Vagina (tissue), 2 donors: ENCODE measurements around the gene NKAIN2. TPM values are rescaled to one million over a fixed set of nuclear protein-coding genes. Genes with fewer than 3 reads are reported as not detected.

Experiments
- DNase-seq, 2 donors: peaks; one replicate each; pipeline ENCODE4 v3.0.0-alpha.2; 2017; ENCODE audit errors: extremely low spot score in 2 of 2
- H3K27ac ChIP-seq: fragments of 200-600 bp; sonication (generic); one replicate; pipeline ENCODE4 v1.5.1; 2019
- H3K27me3 ChIP-seq: fragments of 200-600 bp; sonication (generic); one replicate; pipeline ENCODE4 v1.5.1; 2019
- H3K36me3 ChIP-seq, 2 donors: fragments of 200-600 bp; sonication (generic); one replicate each; pipeline ENCODE4 v1.5.1; 2017 to 2019
- H3K4me1 ChIP-seq: fragments of 200-600 bp; sonication (generic); one replicate; pipeline ENCODE4 v1.5.1; 2019
- H3K4me3 ChIP-seq, 2 donors: fragments of 200-600 bp; sonication (generic); 1 replicate in 1 of 2; 2 replicates in 1 of 2; pipeline ENCODE4 v1.5.1; 2016 to 2019
- H3K9me3 ChIP-seq: fragments of 200-600 bp; sonication (generic); one replicate; pipeline ENCODE4 v1.5.1; 2019
- CTCF ChIP-seq, 3 experiments: fragments of 450-650 bp in 2 of 3; fragments of 200-600 bp in 1 of 3; sonication (generic) in 1 of 3; IDR thresholded peaks; one replicate each; pipeline ENCODE4 v1.5.1; 2017 to 2019; ENCODE audit warnings: antibody characterized with exemption in 3 of 3, mild to moderate bottlenecking in 2 of 3, moderate library complexity in 2 of 3
- POLR2A ChIP-seq, 2 donors: fragments of 450-650 bp; IDR thresholded peaks; one replicate each; pipeline ENCODE4 v1.6.1; 2017; ENCODE audit warnings: antibody characterized with exemption in 2 of 2, mild to moderate bottlenecking in 2 of 2, moderate library complexity in 2 of 2
- POLR2AphosphoS5 ChIP-seq, 2 donors: sonication (generic); formaldehyde crosslinking; IDR thresholded peaks; one replicate each; pipeline ENCODE4 v1.9.0; 2017; ENCODE audit warnings: antibody characterized with exemption in 2 of 2, mild to moderate bottlenecking in 2 of 2, low read depth in 1 of 2; ENCODE audit not compliant: insufficient read depth in 1 of 2
- intact Hi-C: fragments of 100-400 bp; cut with DNase I; formaldehyde crosslinking; loops from one replicate; pipeline ENCODE4 v1.15.1; 2023
- total RNA-seq: library from RNA; depleted of rRNA; stranded (reverse); fragments of >200 nt; gene quantifications from one replicate; pipeline ENCODE4 v1.2.3, GENCODE V29; 2016

NKAIN2 gene
- total RNA-seq, 1 donor from 2014 or later = not detected

- DNase-seq = no peak
- intact Hi-C loops = no loop called here
- no peak for TF ChIP-seq POLR2AphosphoS5 (IDR thresholded peaks at IDR 0.05; ENCODE audit: insufficient read depth in 1 of 2, low read depth in 1 of 2)
- no peak for TF ChIP-seq CTCF (IDR thresholded peaks at IDR 0.05)
- no peak for TF ChIP-seq POLR2A (IDR thresholded peaks at IDR 0.05)
- Histone ChIP-seq H3K27ac (no peak overlapping the region), H3K4me1 (no peaks in the 10 kb centered on the region), H3K27me3 (no peaks in the 10 kb centered on the region), H3K4me3 (no peak overlapping the region), H3K9me3 (no peaks in the 10 kb centered on the region), H3K36me3 (no peaks in the 10 kb centered on the region)
These were observed 995.4 kb downstream of the NKAIN2 start for GRCh38 chr6:124798942-124799496.

GRCh38 chr6:124799638-124800037 lies 996.0 kb downstream of the NKAIN2 start:
- H3K4me3 ChIP-seq = no peak overlapping the region
- no peaks in the 10 kb centered on the region for H3K4me1 ChIP-seq
- intact Hi-C loops = no loop called here
- TF ChIP-seq POLR2AphosphoS5 (IDR thresholded peaks at IDR 0.05; ENCODE audit: insufficient read depth in 1 of 2, low read depth in 1 of 2) = no peak
- no peak for TF ChIP-seq CTCF (IDR thresholded peaks at IDR 0.05)
- no peak for TF ChIP-seq POLR2A (IDR thresholded peaks at IDR 0.05)
- H3K27me3 ChIP-seq = no peaks in the 10 kb centered on the region
- H3K9me3 ChIP-seq = no peaks in the 10 kb centered on the region
- no peak overlapping the region for H3K27ac ChIP-seq
- no peak for DNase-seq
- no peaks in the 10 kb centered on the region for H3K36me3 ChIP-seq

GRCh38 chr6:124800222-124800621 lies 996.6 kb downstream of the NKAIN2 start:
- no peaks in the 10 kb centered on the region for H3K4me1 ChIP-seq
- intact Hi-C loops = no loop called here
- H3K4me3 ChIP-seq = no peak overlapping the region
- H3K36me3 ChIP-seq = no peaks in the 10 kb centered on the region
- no peak for TF ChIP-seq CTCF (IDR thresholded peaks at IDR 0.05)
- no peak for TF ChIP-seq POLR2AphosphoS5 (IDR thresholded peaks at IDR 0.05; ENCODE audit: insufficient read depth in 1 of 2, low read depth in 1 of 2)
- no peak for TF ChIP-seq POLR2A (IDR thresholded peaks at IDR 0.05)
- no peaks in the 10 kb centered on the region for H3K9me3 ChIP-seq
- no peaks in the 10 kb centered on the region for H3K27me3 ChIP-seq
- no peak overlapping the region for H3K27ac ChIP-seq
- DNase-seq = no peak

- H3K27ac ChIP-seq = no peak overlapping the region
- H3K4me3 ChIP-seq = no peak overlapping the region
- H3K27me3 ChIP-seq = no peaks in the 10 kb centered on the region
- H3K9me3 ChIP-seq = no peaks in the 10 kb centered on the region
- H3K36me3 ChIP-seq = no peaks in the 10 kb centered on the region
- no peak for TF ChIP-seq CTCF (IDR thresholded peaks at IDR 0.05)
- no peak for TF ChIP-seq POLR2A (IDR thresholded peaks at IDR 0.05)
- no peak for TF ChIP-seq POLR2AphosphoS5 (IDR thresholded peaks at IDR 0.05; ENCODE audit: insufficient read depth in 1 of 2, low read depth in 1 of 2)
- no peak for DNase-seq
- no peaks in the 10 kb centered on the region for H3K4me1 ChIP-seq
- intact Hi-C loops = no loop called here
These were observed 1008.4 kb downstream of the NKAIN2 start for GRCh38 chr6:124812067-124812466.

- DNase-seq = no peak
- no peak for TF ChIP-seq POLR2AphosphoS5 (IDR thresholded peaks at IDR 0.05; ENCODE audit: insufficient read depth in 1 of 2, low read depth in 1 of 2)
- intact Hi-C loops = no loop called here
- Histone ChIP-seq H3K36me3 (no peaks in the 10 kb centered on the region), H3K27me3 (no peaks in the 10 kb centered on the region), H3K4me1 (no peaks in the 10 kb centered on the region), H3K9me3 (no peaks in the 10 kb centered on the region), H3K27ac (no peak overlapping the region), H3K4me3 (no peak overlapping the region)
These were observed 1015.7 kb downstream of the NKAIN2 start for GRCh38 chr6:124819346-124819745.
